Natural killer cell (primary cell): ENCODE results near the gene LINGO1. TPM values are rescaled to one million over a fixed set of nuclear protein-coding genes. Genes with fewer than 3 reads are reported as not detected.

Source experiments
- ATAC-seq, 3 donors: fragments of 150-1000 bp in 2 of 3; fragments of 200-7000 bp in 1 of 3; cut with Tn5 transposase; 1 replicate in 1 of 3; 2 replicates in 2 of 3; pipeline ENCODE4 v1.10.0; 2021; ENCODE audit warnings: mild to moderate bottlenecking in 2 of 3, moderate library complexity in 2 of 3
- DNase-seq, 2 donors: peaks; one replicate each; pipeline versions ENCODE4 v3.0.0 to v3.0.0-alpha.2; 2013 to 2021; ENCODE audit warnings: mixed read lengths in 1 of 2
- H3K27ac ChIP-seq: one replicate; pipeline ENCODE4 v1.5.1; 2013; ENCODE audit warnings: mild to moderate bottlenecking, low read length
- H3K27me3 ChIP-seq: one replicate; pipeline ENCODE4 v1.6.1; 2013; ENCODE audit warnings: low read length; ENCODE audit not compliant: control insufficient read depth, insufficient read depth
- H3K36me3 ChIP-seq: one replicate; pipeline ENCODE4 v1.6.1; 2013; ENCODE audit warnings: low read length; ENCODE audit not compliant: control insufficient read depth, insufficient read depth
- H3K4me1 ChIP-seq: one replicate; pipeline ENCODE4 v1.6.1; 2013; ENCODE audit warnings: low read length; ENCODE audit not compliant: control insufficient read depth, insufficient read depth
- H3K4me3 ChIP-seq: one replicate; pipeline ENCODE4 v1.5.1; 2013; ENCODE audit warnings: low read length
- H3K9me3 ChIP-seq: one replicate; pipeline ENCODE4 v1.6.1; 2013; ENCODE audit warnings: low read length; ENCODE audit not compliant: control insufficient read depth, insufficient read depth
- H3K27ac Mint-ChIP-seq, 2 donors: one replicate each; pipeline ENCODE4 v1.8.0; 2022; ENCODE audit warnings: mild to moderate bottlenecking in 2 of 2, mixed read lengths in 2 of 2, moderate library complexity in 1 of 2
- H3K27me3 Mint-ChIP-seq, 2 donors: one replicate each; pipeline ENCODE4 v1.8.0; 2022; ENCODE audit warnings: low read depth in 2 of 2, mixed read lengths in 2 of 2
- H3K36me3 Mint-ChIP-seq: one replicate; pipeline ENCODE4 v1.8.0; 2022; ENCODE audit warnings: mixed read lengths
- H3K4me1 Mint-ChIP-seq, 2 donors: one replicate each; pipeline ENCODE4 v1.8.0; 2022; ENCODE audit warnings: mixed read lengths in 2 of 2
- H3K4me3 Mint-ChIP-seq: one replicate; pipeline ENCODE4 v1.8.0; 2022; ENCODE audit warnings: mild to moderate bottlenecking, moderate library complexity, mixed read lengths
- H3K9me3 Mint-ChIP-seq, 2 donors: one replicate each; pipeline ENCODE4 v1.8.0; 2022; ENCODE audit warnings: mixed read lengths in 2 of 2
- WGBS: methylation state at CpG from one replicate; pipeline ENCODE4 v1.1.7; 2013; ENCODE audit warnings: missing lambda C conversion rate; ENCODE audit not compliant: insufficient coverage; 5-methylcytosine and 5-hydroxymethylcytosine counted together
- intact Hi-C: fragments of 100-400 bp; cut with micrococcal nuclease; formaldehyde crosslinking; loops from one replicate; pipeline ENCODE4 v1.14.2; 2022
- total RNA-seq, 4 donors: library from RNA; stranded (reverse); fragments of 120-200 nt in 1 of 4; gene quantifications; one replicate each; pipeline versions ENCODE4 v1.2.3 to v1.2.4, GENCODE V29; 2013 to 2022
- TF ChIP-seq, protein P1 (sequence below): fragments of 200-600 bp; IDR thresholded peaks from one replicate; pipeline ENCODE4 v1.8.0; 2022; ENCODE audit warnings: antibody characterized with exemption

LINGO1 gene
- total RNA-seq, 3 donors from 2014 or later (not counting 1 experiment from before 2014, with no cell fraction given) = not detected

DNA sequence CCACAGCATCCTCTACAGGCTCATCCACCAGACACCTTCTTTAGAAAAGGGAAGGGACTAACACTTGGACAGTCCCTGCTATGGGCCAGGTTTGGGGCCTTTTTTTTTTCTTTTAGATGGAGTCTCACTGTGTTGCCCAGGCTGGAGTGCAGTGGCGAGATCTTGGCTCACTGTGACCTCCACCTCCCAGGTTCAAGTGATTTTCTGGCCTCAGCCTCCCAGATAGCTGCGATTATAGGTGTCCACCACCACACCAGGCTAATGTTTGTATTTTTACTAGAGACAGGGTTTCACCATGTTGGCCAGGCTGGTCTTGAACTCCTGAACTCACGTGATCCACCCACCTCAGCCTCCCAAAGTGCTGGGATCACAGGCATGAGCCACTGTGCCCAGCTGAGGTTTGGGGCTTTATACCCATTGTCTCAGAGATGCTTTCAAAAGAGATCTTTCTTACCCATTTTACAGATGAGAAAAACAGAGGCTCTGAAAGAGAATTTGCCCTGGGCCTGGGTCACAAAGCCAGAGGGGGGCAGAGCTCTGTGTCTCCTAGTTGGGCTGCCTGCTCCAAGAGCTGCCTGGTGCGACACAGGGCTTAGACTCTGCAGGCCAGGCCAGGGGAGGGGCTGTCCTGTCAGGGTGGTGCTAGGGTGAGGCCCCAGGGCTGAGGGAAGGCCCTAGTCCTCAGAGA is 11.6 kb downstream of the LINGO1 start:
- Histone ChIP-seq H3K27ac (no peak overlapping the region), H3K9me3 (no peaks in the 10 kb centered on the region), H3K27me3 (no peaks in the 10 kb centered on the region), H3K4me1 (no peaks in the 10 kb centered on the region), H3K36me3 (no peaks in the 10 kb centered on the region), H3K4me3 (no peak overlapping the region)
- 75% methylated on average over 4 of the region's 4 CpGs for WGBS
- Mint-ChIP-seq H3K36me3 (no peaks in the 10 kb centered on the region), H3K27me3 (peaks cover 0 to 8% of the 10 kb centered on the region in 2 donors), H3K27ac (no peak overlapping the region), H3K4me1 (no peaks in the 10 kb centered on the region), H3K4me3 (no peak overlapping the region), H3K9me3 (no peaks in the 10 kb centered on the region)
- no peak for DNase-seq
- no peak for ATAC-seq
- intact Hi-C loops = no loop called here
- TF ChIP-seq, protein P1, sequence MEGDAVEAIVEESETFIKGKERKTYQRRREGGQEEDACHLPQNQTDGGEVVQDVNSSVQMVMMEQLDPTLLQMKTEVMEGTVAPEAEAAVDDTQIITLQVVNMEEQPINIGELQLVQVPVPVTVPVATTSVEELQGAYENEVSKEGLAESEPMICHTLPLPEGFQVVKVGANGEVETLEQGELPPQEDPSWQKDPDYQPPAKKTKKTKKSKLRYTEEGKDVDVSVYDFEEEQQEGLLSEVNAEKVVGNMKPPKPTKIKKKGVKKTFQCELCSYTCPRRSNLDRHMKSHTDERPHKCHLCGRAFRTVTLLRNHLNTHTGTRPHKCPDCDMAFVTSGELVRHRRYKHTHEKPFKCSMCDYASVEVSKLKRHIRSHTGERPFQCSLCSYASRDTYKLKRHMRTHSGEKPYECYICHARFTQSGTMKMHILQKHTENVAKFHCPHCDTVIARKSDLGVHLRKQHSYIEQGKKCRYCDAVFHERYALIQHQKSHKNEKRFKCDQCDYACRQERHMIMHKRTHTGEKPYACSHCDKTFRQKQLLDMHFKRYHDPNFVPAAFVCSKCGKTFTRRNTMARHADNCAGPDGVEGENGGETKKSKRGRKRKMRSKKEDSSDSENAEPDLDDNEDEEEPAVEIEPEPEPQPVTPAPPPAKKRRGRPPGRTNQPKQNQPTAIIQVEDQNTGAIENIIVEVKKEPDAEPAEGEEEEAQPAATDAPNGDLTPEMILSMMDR = no peak

DNA sequence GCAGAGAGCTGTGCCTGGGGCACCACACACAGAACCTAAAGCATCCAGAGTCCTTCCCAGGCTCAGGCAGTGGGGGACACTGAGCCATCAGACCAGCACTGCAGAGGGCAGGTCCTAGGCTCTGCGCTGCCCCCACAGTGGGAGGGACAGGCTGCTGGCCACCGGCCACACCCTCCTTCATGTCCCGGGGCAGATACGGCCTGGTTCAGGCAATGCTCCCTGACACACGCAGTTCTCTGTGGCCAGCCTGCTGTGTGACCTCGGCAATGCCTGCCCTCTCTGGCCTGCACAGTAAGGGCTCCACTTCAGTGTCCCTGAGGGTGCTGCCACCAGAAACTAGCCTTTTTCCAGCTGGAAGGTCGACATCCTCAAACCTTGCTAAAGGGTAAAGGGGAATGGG is 12.4 kb downstream of the LINGO1 start:
- no peaks in the 10 kb centered on the region for H3K36me3 Mint-ChIP-seq

DNA sequence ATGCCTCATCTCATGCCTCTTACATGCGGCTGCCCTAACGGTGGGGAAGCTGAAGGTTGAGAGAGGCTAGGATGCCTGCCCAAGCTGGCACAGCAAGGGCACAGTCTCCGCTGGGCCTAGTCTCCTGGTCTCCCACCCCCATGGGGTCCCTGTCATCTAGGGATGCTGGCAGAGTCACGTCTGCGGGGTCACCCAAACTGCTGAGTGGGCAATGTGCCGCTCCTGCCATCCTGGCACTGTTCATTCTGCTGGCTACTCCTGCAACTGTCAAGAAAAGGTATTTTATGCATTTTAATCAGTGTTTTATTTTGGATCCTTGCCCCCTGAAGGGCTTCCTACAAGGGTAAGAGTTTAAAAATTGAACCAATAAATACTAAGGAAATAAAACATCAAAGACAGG is 12.8 kb downstream of the LINGO1 start:
- H3K4me1 ChIP-seq = no peaks in the 10 kb centered on the region
- no peaks in the 10 kb centered on the region for H3K27me3 ChIP-seq
- ATAC-seq (no peak), DNase-seq (no peak)
- H3K36me3 Mint-ChIP-seq = no peaks in the 10 kb centered on the region
- H3K4me3 ChIP-seq = no peak overlapping the region
- no peak overlapping the region for H3K27ac ChIP-seq
- no peaks in the 10 kb centered on the region for H3K9me3 Mint-ChIP-seq
- intact Hi-C loops = no loop called here
- H3K4me1 Mint-ChIP-seq = no peaks in the 10 kb centered on the region
- no peak overlapping the region for H3K27ac Mint-ChIP-seq
- TF ChIP-seq, protein P1 = no peak
- peaks cover 0 to 8% of the 10 kb centered on the region in 2 donors for H3K27me3 Mint-ChIP-seq
- 71% methylated on average over 6 of the region's 6 CpGs for WGBS
- no peak overlapping the region for H3K4me3 Mint-ChIP-seq
- H3K9me3 ChIP-seq = no peaks in the 10 kb centered on the region
- no peaks in the 10 kb centered on the region for H3K36me3 ChIP-seq

More for the DNA sequence above, 12.4 kb downstream of the LINGO1 start:
- Histone ChIP-seq H3K27ac (no peak overlapping the region), H3K4me3 (no peak overlapping the region), H3K4me1 (no peaks in the 10 kb centered on the region), H3K36me3 (no peaks in the 10 kb centered on the region), H3K27me3 (no peaks in the 10 kb centered on the region), H3K9me3 (no peaks in the 10 kb centered on the region)
- Mint-ChIP-seq H3K27me3 (peaks cover 0 to 8% of the 10 kb centered on the region in 2 donors), H3K27ac (no peak overlapping the region), H3K4me1 (no peaks in the 10 kb centered on the region), H3K9me3 (no peaks in the 10 kb centered on the region), H3K4me3 (no peak overlapping the region)
- 84% methylated on average over 7 of the region's 7 CpGs for WGBS
- TF ChIP-seq, protein P1 = no peak
- ATAC-seq (no peak), DNase-seq (no peak)
- intact Hi-C loops = no loop called here
